DMS79 treated with DMSO at 0.1 percent for 48 hours (cell line): ENCODE measurements around the gene LILRA1.
"Not testable (repeated sequence)": the region's sequence is repeated elsewhere in the genome, so short reads cannot be mapped to it uniquely, and the experiment has no call there.

Experiments used
- DNase-seq: peaks from one replicate; lab custom pipeline; 2025; lab: John Stamatoyannopoulos, UW

The LILRA1 gene

GRCh38 chr19:54577334-54577733 is 16.1 kb upstream of the LILRA1 start:
- DNase-seq: no peak

GRCh38 chr19:54578268-54578667 is 15.2 kb upstream of the LILRA1 start:
- not testable (repeated sequence) for DNase-seq

- DNase-seq: no peak
Measured at GRCh38 chr19:54586397-54586796, 7.0 kb upstream of the LILRA1 start.

GRCh38 chr19:54587026-54587425 is 6.4 kb upstream of the LILRA1 start:
- DNase-seq: no peak

- DNase-seq: not testable (repeated sequence)
Measured at GRCh38 chr19:54593931-54594626, 647 bp downstream of the LILRA1 start.

- no peak for DNase-seq
Measured at GRCh38 chr19:54594737-54595136, 1.3 kb downstream of the LILRA1 start.

GRCh38 chr19:54595680-54596436 is 2.4 kb downstream of the LILRA1 start:
- DNase-seq: not testable (repeated sequence)

- no peak for DNase-seq
Measured at GRCh38 chr19:54600212-54600611, 6.8 kb downstream of the LILRA1 start.

GRCh38 chr19:54606230-54606629 is 12.8 kb downstream of the LILRA1 start:
- no peak for DNase-seq

- no peak for DNase-seq
Measured at GRCh38 chr19:54606891-54607784, 13.7 kb downstream of the LILRA1 start.

GRCh38 chr19:54607785-54608150 is 14.3 kb downstream of the LILRA1 start:
- DNase-seq: no peak

GRCh38 chr19:54608205-54608604 is 14.8 kb downstream of the LILRA1 start:
- no peak for DNase-seq

GRCh38 chr19:54608792-54609191 is 15.4 kb downstream of the LILRA1 start:
- no peak for DNase-seq

GRCh38 chr19:54609356-54609791 is 15.9 kb downstream of the LILRA1 start:
- DNase-seq: no peak

GRCh38 chr19:54612428-54612827 is 19.0 kb downstream of the LILRA1 start:
- no peak for DNase-seq

GRCh38 chr19:54614726-54615125 is 21.3 kb downstream of the LILRA1 start:
- no peak for DNase-seq

GRCh38 chr19:54616057-54616456 is 22.6 kb downstream of the LILRA1 start:
- no peak for DNase-seq

- DNase-seq: no peak
Measured at GRCh38 chr19:54616821-54617560, 23.6 kb downstream of the LILRA1 start.

GRCh38 chr19:54620464-54620863 is 27.0 kb downstream of the LILRA1 start:
- no peak for DNase-seq

GRCh38 chr19:54622431-54622830 is 29.0 kb downstream of the LILRA1 start:
- DNase-seq: no peak

GRCh38 chr19:54624234-54624633 is 30.8 kb downstream of the LILRA1 start:
- DNase-seq: not testable (repeated sequence)
